H9 (cell line): ENCODE results near the gene ITGBL1. TPM values are rescaled to one million over a fixed set of nuclear protein-coding genes. Genes with fewer than 3 reads are reported as not detected.

Experiments used
- DNase-seq: peaks from one replicate; pipeline ENCODE4 v3.0.0-alpha.2; 2017
- H2AFZ ChIP-seq: one replicate; pipeline ENCODE4 v1.6.1; 2013; ENCODE audit warnings: mild to moderate bottlenecking, low read length, control low read depth, moderate library complexity
- H2AK5ac ChIP-seq: 2 replicates; pipeline ENCODE4 v1.6.1; 2013; ENCODE audit warnings: low read length, control low read depth, mixed read lengths; ENCODE audit not compliant: insufficient read length
- H2BK120ac ChIP-seq: one replicate; pipeline ENCODE4 v1.6.1; 2013; ENCODE audit warnings: low read depth, mild to moderate bottlenecking, low read length, control low read depth, inconsistent platforms; ENCODE audit not compliant: poor library complexity, severe bottlenecking
- H2BK12ac ChIP-seq: 2 replicates; pipeline ENCODE4 v1.6.1; 2013; ENCODE audit warnings: low read length, control low read depth, mixed read lengths, low read depth; ENCODE audit not compliant: insufficient read length
- H2BK15ac ChIP-seq: 2 replicates; pipeline ENCODE4 v1.6.1; 2013; ENCODE audit warnings: low read depth, low read length, control low read depth
- H2BK20ac ChIP-seq: one replicate; pipeline ENCODE4 v1.6.1; 2013; ENCODE audit warnings: low read depth, mild to moderate bottlenecking, low read length, control low read depth, inconsistent platforms; ENCODE audit not compliant: poor library complexity, severe bottlenecking
- H2BK5ac ChIP-seq: 2 replicates; pipeline ENCODE4 v1.6.1; 2013; ENCODE audit warnings: low read length, control low read depth, mixed read lengths; ENCODE audit not compliant: insufficient read length
- H3K14ac ChIP-seq: 2 replicates; pipeline ENCODE4 v1.6.1; 2013; ENCODE audit warnings: low read length, control low read depth; ENCODE audit not compliant: insufficient read depth
- H3K18ac ChIP-seq: 2 replicates; pipeline ENCODE4 v1.6.1; 2013; ENCODE audit warnings: low read depth, mild to moderate bottlenecking, mixed read lengths, low read length, control low read depth; ENCODE audit not compliant: insufficient read length
- H3K23ac ChIP-seq: 2 replicates; pipeline ENCODE4 v1.6.1; 2013; ENCODE audit warnings: low read length, control low read depth, mixed read lengths, low read depth; ENCODE audit not compliant: insufficient read length
- H3K23me2 ChIP-seq: 2 replicates; pipeline ENCODE4 v1.6.1; 2013; ENCODE audit warnings: low read depth, mild to moderate bottlenecking, mixed read lengths, low read length, control low read depth; ENCODE audit not compliant: insufficient read length, poor library complexity, severe bottlenecking
- H3K27ac ChIP-seq: 2 replicates; pipeline ENCODE4 v1.5.1; 2013; ENCODE audit warnings: low read length, control low read depth, mixed read lengths, low read depth; ENCODE audit not compliant: insufficient read length
- H3K27me3 ChIP-seq: 2 replicates; pipeline ENCODE4 v1.6.1; 2013; ENCODE audit warnings: low read length, control low read depth, inconsistent platforms; ENCODE audit not compliant: insufficient read depth
- H3K4ac ChIP-seq: 2 replicates; pipeline ENCODE4 v1.6.1; 2013; ENCODE audit warnings: low read depth, mild to moderate bottlenecking, control low read depth, inconsistent platforms, low read length, moderate library complexity
- H3K4me1 ChIP-seq: 2 replicates; pipeline ENCODE4 v1.6.1; 2013; ENCODE audit warnings: low read length, control low read depth, inconsistent platforms; ENCODE audit not compliant: insufficient read depth
- H3K4me2 ChIP-seq: 2 replicates; pipeline ENCODE4 v1.6.1; 2013; ENCODE audit warnings: low read length, control low read depth, mixed read lengths; ENCODE audit not compliant: insufficient read length, insufficient read depth
- H3K56ac ChIP-seq: 2 replicates; pipeline ENCODE4 v1.6.1; 2013; ENCODE audit warnings: low read depth, mild to moderate bottlenecking, mixed read lengths, low read length, control low read depth; ENCODE audit not compliant: insufficient read length
- H3K79me1 ChIP-seq: 2 replicates; pipeline ENCODE4 v1.6.1; 2013; ENCODE audit warnings: low read depth, mild to moderate bottlenecking, moderate library complexity, low read length, control low read depth, inconsistent platforms; ENCODE audit not compliant: insufficient read depth, poor library complexity, severe bottlenecking
- H3K79me2 ChIP-seq: 2 replicates; pipeline ENCODE4 v1.6.1; 2013; ENCODE audit warnings: low read length, control low read depth, inconsistent platforms; ENCODE audit not compliant: insufficient read depth
- H3K9ac ChIP-seq: 2 replicates; pipeline ENCODE4 v1.6.1; 2013; ENCODE audit warnings: low read length, control low read depth, mixed read lengths; ENCODE audit not compliant: insufficient read length; ENCODE audit errors: extremely low read depth
- H3K9me3 ChIP-seq: one replicate; pipeline ENCODE4 v1.6.1; 2013; ENCODE audit warnings: low read depth, low read length, inconsistent platforms; ENCODE audit not compliant: control insufficient read depth
- H3T11ph ChIP-seq: one replicate; pipeline ENCODE4 v1.6.1; 2013; ENCODE audit warnings: mild to moderate bottlenecking, low read length, control low read depth, inconsistent platforms
- H4K20me1 ChIP-seq: one replicate; pipeline ENCODE4 v1.6.1; 2013; ENCODE audit not compliant: control insufficient read depth, insufficient read length, insufficient read depth
- H4K5ac ChIP-seq: 2 replicates; pipeline ENCODE4 v1.6.1; 2013; ENCODE audit warnings: low read depth, mild to moderate bottlenecking, mixed read lengths, low read length, control low read depth; ENCODE audit not compliant: insufficient read length
- H4K8ac ChIP-seq: replicated peaks from 2 replicates; pipeline ENCODE4 v1.6.1; 2013; ENCODE audit warnings: low read length, control low read depth, mixed read lengths, low read depth; ENCODE audit not compliant: insufficient read length
- H4K91ac ChIP-seq: 2 replicates; pipeline ENCODE4 v1.6.1; 2013; ENCODE audit warnings: low read depth, mild to moderate bottlenecking, moderate library complexity, mixed read lengths, low read length, control low read depth; ENCODE audit not compliant: insufficient read length
- H3K27ac Mint-ChIP-seq, 3 experiments: 2 replicates in 2 of 3; 3 replicates in 1 of 3; pipeline ENCODE4 v1.8.0; 2020 to 2021; ENCODE audit warnings: mixed read lengths in 3 of 3, mild to moderate bottlenecking in 1 of 3, moderate library complexity in 1 of 3
- H3K27me3 Mint-ChIP-seq: 2 replicates; pipeline ENCODE4 v1.8.0; 2021; ENCODE audit warnings: low read depth, mild to moderate bottlenecking, moderate library complexity, mixed read lengths
- H3K36me3 Mint-ChIP-seq, 3 experiments: 2 replicates in 2 of 3; 3 replicates in 1 of 3; pipeline ENCODE4 v1.8.0; 2020 to 2021; ENCODE audit warnings: low read depth in 3 of 3, mixed read lengths in 3 of 3; ENCODE audit not compliant: insufficient read depth in 1 of 3
- H3K4me1 Mint-ChIP-seq, 2 experiments: 2 replicates each; pipeline ENCODE4 v1.8.0; 2020; ENCODE audit warnings: mixed read lengths in 2 of 2
- H3K4me3 Mint-ChIP-seq, 2 experiments: 2 replicates in 1 of 2; 3 replicates in 1 of 2; pipeline ENCODE4 v1.8.0; 2020 to 2021; ENCODE audit warnings: mild to moderate bottlenecking in 2 of 2, mixed read lengths in 2 of 2, moderate library complexity in 1 of 2
- H3K9me3 Mint-ChIP-seq, 2 experiments: 2 replicates in 1 of 2; 3 replicates in 1 of 2; pipeline ENCODE4 v1.8.0; 2020; ENCODE audit warnings: mild to moderate bottlenecking in 2 of 2, mixed read lengths in 2 of 2, moderate library complexity in 1 of 2
- total RNA-seq: library from RNA; stranded (reverse); gene quantifications from 2 replicates; pipeline ENCODE4 v1.2.1, GENCODE V29; 2021
- TF ChIP-seq, protein P1 (sequence below): fragments of 200-600 bp; sonication (generic); conservative IDR thresholded peaks from 3 replicates; pipeline ENCODE4 v1.8.0; 2021; ENCODE audit warnings: antibody characterized with exemption, mild to moderate bottlenecking

Gene ITGBL1
- total RNA-seq, 1 experiment from 2014 or later = not detected

DNA sequence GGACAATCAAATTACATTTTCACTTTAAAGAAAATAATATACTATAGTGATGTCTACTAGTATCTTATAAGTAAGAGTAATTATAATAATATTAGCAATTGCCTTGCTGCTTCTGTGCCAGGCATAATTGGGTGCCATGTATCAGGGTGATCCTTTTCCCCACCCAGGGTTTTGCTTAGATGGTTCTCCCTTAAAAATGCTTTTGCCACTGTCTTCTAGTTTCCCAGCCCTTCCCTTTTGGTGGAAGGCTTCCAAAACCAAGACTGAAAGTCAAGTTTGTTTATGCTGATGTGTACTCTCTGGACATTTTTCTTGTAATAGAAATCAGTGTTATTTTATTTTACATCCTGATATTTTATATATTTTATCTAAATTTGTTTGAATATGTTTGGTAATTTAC lies 77.8 kb downstream of the ITGBL1 start:
- Histone ChIP-seq H3K23ac (no peak overlapping the region), H3K79me2 (no peaks in the 10 kb centered on the region)

More for the DNA sequence above, 77.8 kb downstream of the ITGBL1 start:
- no peaks in the 10 kb centered on the region for H3K79me1 ChIP-seq
- H3K9me3 ChIP-seq = no peaks in the 10 kb centered on the region
- H4K5ac ChIP-seq = no peak overlapping the region
- H2AFZ ChIP-seq = no peak overlapping the region
- no peaks in the 10 kb centered on the region for H3K4me1 ChIP-seq
- H3K4me2 ChIP-seq = no peak overlapping the region
- no peak overlapping the region for H2BK12ac ChIP-seq
- H3K27me3 ChIP-seq = no peaks in the 10 kb centered on the region; the same call in 1 of the 2 replicates
- H3K14ac ChIP-seq = no peak overlapping the region
- H3K9ac ChIP-seq = no peak overlapping the region
- Mint-ChIP-seq H3K27ac (no peak overlapping the region), H3K27me3 (no peaks in the 10 kb centered on the region), H3K4me3 (no peak overlapping the region), H3K4me1 (no peaks in the 10 kb centered on the region), H3K9me3 (no peaks in the 10 kb centered on the region; a peak in 1 of 5 replicates), H3K36me3 (no peaks in the 10 kb centered on the region; a peak in 1 of 7 replicates)
- no peak overlapping the region for H2BK5ac ChIP-seq
- no peak overlapping the region for H3K27ac ChIP-seq
- no peaks in the 10 kb centered on the region for H4K20me1 ChIP-seq
- no peak overlapping the region for H3K18ac ChIP-seq
- no peak for DNase-seq
- H2BK120ac ChIP-seq = no peak overlapping the region
- no peak overlapping the region for H2AK5ac ChIP-seq
- H2BK20ac ChIP-seq = no peak overlapping the region
- no peak overlapping the region for H4K8ac ChIP-seq
- TF ChIP-seq, protein P1, sequence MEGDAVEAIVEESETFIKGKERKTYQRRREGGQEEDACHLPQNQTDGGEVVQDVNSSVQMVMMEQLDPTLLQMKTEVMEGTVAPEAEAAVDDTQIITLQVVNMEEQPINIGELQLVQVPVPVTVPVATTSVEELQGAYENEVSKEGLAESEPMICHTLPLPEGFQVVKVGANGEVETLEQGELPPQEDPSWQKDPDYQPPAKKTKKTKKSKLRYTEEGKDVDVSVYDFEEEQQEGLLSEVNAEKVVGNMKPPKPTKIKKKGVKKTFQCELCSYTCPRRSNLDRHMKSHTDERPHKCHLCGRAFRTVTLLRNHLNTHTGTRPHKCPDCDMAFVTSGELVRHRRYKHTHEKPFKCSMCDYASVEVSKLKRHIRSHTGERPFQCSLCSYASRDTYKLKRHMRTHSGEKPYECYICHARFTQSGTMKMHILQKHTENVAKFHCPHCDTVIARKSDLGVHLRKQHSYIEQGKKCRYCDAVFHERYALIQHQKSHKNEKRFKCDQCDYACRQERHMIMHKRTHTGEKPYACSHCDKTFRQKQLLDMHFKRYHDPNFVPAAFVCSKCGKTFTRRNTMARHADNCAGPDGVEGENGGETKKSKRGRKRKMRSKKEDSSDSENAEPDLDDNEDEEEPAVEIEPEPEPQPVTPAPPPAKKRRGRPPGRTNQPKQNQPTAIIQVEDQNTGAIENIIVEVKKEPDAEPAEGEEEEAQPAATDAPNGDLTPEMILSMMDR = no peak
- no peak overlapping the region for H2BK15ac ChIP-seq
- no peak overlapping the region for H3K4ac ChIP-seq
- H4K91ac ChIP-seq = no peak overlapping the region
- H3K23me2 ChIP-seq = no peaks in the 10 kb centered on the region
- H3T11ph ChIP-seq = no peak overlapping the region
- no peak overlapping the region for H3K56ac ChIP-seq
